ENCODE results near the gene C16orf89.

C16orf89 gene

GRCh38 chr16:5064915-5065314, 841 bp downstream of the C16orf89 start:
- TF ChIP-seq CTCF (IDR thresholded peaks at IDR 0.05; ENCODE audit: control extremely low read depth, extremely low read depth, low read depth, missing control alignments), result no peak
- CTCF ChIA-PET, result interaction anchor here (1.2 to 3.0 kb wide), 3 partner anchors 8 to 20 kb away, joined by 3 to 18 read pairs (median 6); no protein-coding TSS in a partner anchor
- POLR2A ChIA-PET, result no interaction called here
- DNase-seq (ENCODE audit: extremely low spot score), result no peak

GRCh38 chr16:5062790-5063765, 2.7 kb downstream of the C16orf89 start:
- POLR2A ChIA-PET, result no interaction called here
- TF ChIP-seq CTCF (IDR thresholded peaks at IDR 0.05; ENCODE audit: control extremely low read depth, extremely low read depth, low read depth, missing control alignments), result no peak
- CTCF ChIA-PET, result interaction anchor here (0.7 to 1.7 kb wide), 2 partner anchors 12 to 103 kb away, joined by 3 read pairs; no protein-coding TSS in a partner anchor
- DNase-seq (ENCODE audit: extremely low spot score), result no peak

GRCh38 chr16:5062051-5062450, 3.7 kb downstream of the C16orf89 start:
- ChIA-PET POLR2A (no interaction called here), CTCF (interaction anchor here (0.7 to 1.7 kb wide), 2 partner anchors 13 to 102 kb away, joined by 3 read pairs; no protein-coding TSS in a partner anchor)
- no peak for TF ChIP-seq CTCF (IDR thresholded peaks at IDR 0.05; ENCODE audit: control extremely low read depth, extremely low read depth, low read depth, missing control alignments)
- DNase-seq (ENCODE audit: extremely low spot score), result peak; percentile 60

- no peak for TF ChIP-seq CTCF (IDR thresholded peaks at IDR 0.05; ENCODE audit: control extremely low read depth, extremely low read depth, low read depth, missing control alignments)
- ChIA-PET POLR2A (interaction anchor here (0.6 kb wide), 1 partner anchor 168 kb away, joined by 5 read pairs; no protein-coding TSS in a partner anchor), CTCF (interaction anchor here (1.5 to 1.6 kb wide), 2 partner anchors 10 to 12 kb away, joined by 4 to 5 read pairs; partner anchors contain the start of gene ALG1)
- DNase-seq (ENCODE audit: extremely low spot score), result no peak
Observed at GRCh38 chr16:5060073-5060641, 5.6 kb downstream of the C16orf89 start.

- DNase-seq (ENCODE audit: extremely low spot score), result no peak
- CTCF ChIA-PET, result interaction anchor here (1.6 to 1.8 kb wide), 2 partner anchors 10 to 25 kb away, joined by 4 read pairs; no protein-coding TSS in a partner anchor
- POLR2A ChIA-PET, result no interaction called here
- TF ChIP-seq CTCF (IDR thresholded peaks at IDR 0.05; ENCODE audit: control extremely low read depth, extremely low read depth, low read depth, missing control alignments), result no peak
Observed at GRCh38 chr16:5059386-5060072, 6.2 kb downstream of the C16orf89 start.

- POLR2A ChIA-PET, result no interaction called here
- DNase-seq (ENCODE audit: extremely low spot score), result no peak
- TF ChIP-seq CTCF (IDR thresholded peaks at IDR 0.05; ENCODE audit: control extremely low read depth, extremely low read depth, low read depth, missing control alignments), result no peak
- CTCF ChIA-PET, result interaction anchor here (1.4 to 2.9 kb wide), 4 partner anchors 8 to 37 kb away, joined by 3 to 18 read pairs (median 4); partner anchors contain the start of gene C16orf89
Observed at GRCh38 chr16:5058476-5058875, 7.3 kb downstream of the C16orf89 start.
